Activated CD4-positive, alpha-beta T cell treated with anti-CD3 and anti-CD28 coated beads, Interleukin-2, amount 50 U/mL, for 4 hours (primary cell): ENCODE results near the gene GPRASP3.

Experiments used
- DNase-seq, 2 experiments: peaks; one replicate each; pipeline ENCODE4 v3.0.0-alpha.2; 2020

The GPRASP3 gene

GRCh38 chrX:102765809-102766208 is 45.3 kb downstream of the GPRASP3 start:
- no peak for DNase-seq

- DNase-seq, result no peak
These were observed 46.7 kb downstream of the GPRASP3 start for GRCh38 chrX:102767287-102767686.

DNA sequence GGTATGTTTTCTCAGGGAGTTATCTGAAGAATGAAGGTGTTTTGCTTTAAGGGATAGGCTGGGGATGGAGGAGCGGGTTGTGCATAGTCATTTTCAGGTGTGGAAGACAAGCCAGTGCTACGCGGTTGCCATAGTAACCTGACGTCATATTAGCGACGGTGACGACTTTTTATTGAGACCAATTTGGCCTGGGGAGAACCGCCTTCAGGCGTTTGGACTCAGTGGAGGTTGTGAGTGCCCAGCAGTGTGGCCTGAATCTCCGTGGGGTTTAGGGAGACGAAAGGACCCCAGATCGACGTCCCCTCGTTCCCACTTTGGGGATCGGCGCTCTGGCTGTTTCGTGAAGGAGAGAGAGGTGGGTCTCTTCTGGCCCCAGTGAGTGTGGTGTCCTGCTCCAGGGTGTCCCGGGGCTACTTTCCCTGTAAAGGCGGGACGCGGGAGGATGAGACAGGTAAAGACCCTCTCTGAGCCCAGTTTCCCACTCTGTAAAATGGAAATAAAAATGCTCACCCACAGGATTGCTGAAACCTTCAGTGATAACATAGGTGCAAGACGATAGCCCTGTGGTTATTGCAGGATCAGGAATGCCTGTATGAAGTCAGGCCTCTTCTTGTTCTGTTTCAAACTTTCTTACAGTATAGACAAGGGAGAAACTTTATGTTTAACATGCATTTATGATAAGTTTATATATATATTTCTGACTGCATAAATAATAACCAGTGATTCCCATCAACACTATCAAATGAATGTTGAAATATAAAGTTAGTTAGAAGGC is 48.6 kb downstream of the GPRASP3 start:
- DNase-seq, result peak; percentile 73 to 75
